Natural killer cell (primary cell): ENCODE measurements around the gene BRK1. TPM values are rescaled to one million over a fixed set of nuclear protein-coding genes. Genes with fewer than 3 reads are reported as not detected.

Experiments
- ATAC-seq, 3 donors: fragments of 150-1000 bp in 2 of 3; fragments of 200-7000 bp in 1 of 3; cut with Tn5 transposase; 1 replicate in 1 of 3; 2 replicates in 2 of 3; pipeline ENCODE4 v1.10.0; 2021; ENCODE audit warnings: mild to moderate bottlenecking in 2 of 3, moderate library complexity in 2 of 3
- DNase-seq, 2 donors: peaks; one replicate each; pipeline versions ENCODE4 v3.0.0 to v3.0.0-alpha.2; 2013 to 2021; ENCODE audit warnings: mixed read lengths in 1 of 2
- H3K27ac ChIP-seq: one replicate; pipeline ENCODE4 v1.5.1; 2013; ENCODE audit warnings: mild to moderate bottlenecking, low read length
- H3K27me3 ChIP-seq: one replicate; pipeline ENCODE4 v1.6.1; 2013; ENCODE audit warnings: low read length; ENCODE audit not compliant: control insufficient read depth, insufficient read depth
- H3K36me3 ChIP-seq: one replicate; pipeline ENCODE4 v1.6.1; 2013; ENCODE audit warnings: low read length; ENCODE audit not compliant: control insufficient read depth, insufficient read depth
- H3K4me1 ChIP-seq: one replicate; pipeline ENCODE4 v1.6.1; 2013; ENCODE audit warnings: low read length; ENCODE audit not compliant: control insufficient read depth, insufficient read depth
- H3K4me3 ChIP-seq: one replicate; pipeline ENCODE4 v1.5.1; 2013; ENCODE audit warnings: low read length
- H3K9me3 ChIP-seq: one replicate; pipeline ENCODE4 v1.6.1; 2013; ENCODE audit warnings: low read length; ENCODE audit not compliant: control insufficient read depth, insufficient read depth
- H3K27ac Mint-ChIP-seq, 2 donors: one replicate each; pipeline ENCODE4 v1.8.0; 2022; ENCODE audit warnings: mild to moderate bottlenecking in 2 of 2, mixed read lengths in 2 of 2, moderate library complexity in 1 of 2
- H3K27me3 Mint-ChIP-seq, 2 donors: one replicate each; pipeline ENCODE4 v1.8.0; 2022; ENCODE audit warnings: low read depth in 2 of 2, mixed read lengths in 2 of 2
- H3K36me3 Mint-ChIP-seq: one replicate; pipeline ENCODE4 v1.8.0; 2022; ENCODE audit warnings: mixed read lengths
- H3K4me1 Mint-ChIP-seq, 2 donors: one replicate each; pipeline ENCODE4 v1.8.0; 2022; ENCODE audit warnings: mixed read lengths in 2 of 2
- H3K4me3 Mint-ChIP-seq: one replicate; pipeline ENCODE4 v1.8.0; 2022; ENCODE audit warnings: mild to moderate bottlenecking, moderate library complexity, mixed read lengths
- H3K9me3 Mint-ChIP-seq, 2 donors: one replicate each; pipeline ENCODE4 v1.8.0; 2022; ENCODE audit warnings: mixed read lengths in 2 of 2
- WGBS: methylation state at CpG from one replicate; pipeline ENCODE4 v1.1.7; 2013; ENCODE audit warnings: missing lambda C conversion rate; ENCODE audit not compliant: insufficient coverage; 5-methylcytosine and 5-hydroxymethylcytosine counted together
- intact Hi-C: fragments of 100-400 bp; cut with micrococcal nuclease; formaldehyde crosslinking; loops from one replicate; pipeline ENCODE4 v1.14.2; 2022
- total RNA-seq, 4 donors: library from RNA; stranded (reverse); fragments of 120-200 nt in 1 of 4; gene quantifications; one replicate each; pipeline versions ENCODE4 v1.2.3 to v1.2.4, GENCODE V29; 2013 to 2022
- TF ChIP-seq, protein P1 (sequence below): fragments of 200-600 bp; IDR thresholded peaks from one replicate; pipeline ENCODE4 v1.8.0; 2022; ENCODE audit warnings: antibody characterized with exemption

BRK1 gene
- total RNA-seq, 3 donors from 2014 or later (not counting 1 experiment from before 2014, with no cell fraction given), result 65.8 to 78.5 (median 75.0) TPM

DNA sequence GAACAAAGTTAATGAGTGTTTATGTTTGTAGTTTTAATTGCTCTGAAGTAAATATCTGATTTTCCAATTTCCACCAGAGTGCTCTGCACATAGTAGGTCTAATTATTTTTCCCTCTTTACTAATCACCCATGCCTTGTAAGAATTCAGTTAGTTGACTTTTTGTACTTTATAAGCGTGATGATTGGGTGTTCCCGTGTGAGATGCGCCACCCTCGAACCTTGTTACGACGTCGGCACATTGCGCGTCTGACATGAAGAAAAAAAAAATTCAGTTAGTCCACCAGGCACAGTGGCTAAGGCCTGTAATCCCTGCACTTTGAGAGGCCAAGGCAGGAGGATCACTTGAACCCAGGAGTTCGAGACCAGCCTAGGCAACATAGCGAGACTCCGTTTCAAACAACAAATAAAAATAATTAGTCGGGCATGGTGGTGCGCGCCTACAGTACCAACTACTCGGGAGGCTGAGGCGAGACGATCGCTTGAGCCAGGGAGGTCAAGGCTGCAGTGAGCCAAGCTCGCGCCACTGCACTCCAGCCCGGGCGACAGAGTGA, 25.6 kb downstream of the BRK1 start:
- ATAC-seq (no peak), DNase-seq (no peak)
- H3K36me3 Mint-ChIP-seq, result no peaks in the 10 kb centered on the region
- TF ChIP-seq, protein P1, sequence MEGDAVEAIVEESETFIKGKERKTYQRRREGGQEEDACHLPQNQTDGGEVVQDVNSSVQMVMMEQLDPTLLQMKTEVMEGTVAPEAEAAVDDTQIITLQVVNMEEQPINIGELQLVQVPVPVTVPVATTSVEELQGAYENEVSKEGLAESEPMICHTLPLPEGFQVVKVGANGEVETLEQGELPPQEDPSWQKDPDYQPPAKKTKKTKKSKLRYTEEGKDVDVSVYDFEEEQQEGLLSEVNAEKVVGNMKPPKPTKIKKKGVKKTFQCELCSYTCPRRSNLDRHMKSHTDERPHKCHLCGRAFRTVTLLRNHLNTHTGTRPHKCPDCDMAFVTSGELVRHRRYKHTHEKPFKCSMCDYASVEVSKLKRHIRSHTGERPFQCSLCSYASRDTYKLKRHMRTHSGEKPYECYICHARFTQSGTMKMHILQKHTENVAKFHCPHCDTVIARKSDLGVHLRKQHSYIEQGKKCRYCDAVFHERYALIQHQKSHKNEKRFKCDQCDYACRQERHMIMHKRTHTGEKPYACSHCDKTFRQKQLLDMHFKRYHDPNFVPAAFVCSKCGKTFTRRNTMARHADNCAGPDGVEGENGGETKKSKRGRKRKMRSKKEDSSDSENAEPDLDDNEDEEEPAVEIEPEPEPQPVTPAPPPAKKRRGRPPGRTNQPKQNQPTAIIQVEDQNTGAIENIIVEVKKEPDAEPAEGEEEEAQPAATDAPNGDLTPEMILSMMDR, result no peak
- peak overlapping the region; percentile 97 for H3K4me3 Mint-ChIP-seq
- H3K27me3 ChIP-seq, result no peaks in the 10 kb centered on the region
- H3K9me3 Mint-ChIP-seq, result no peaks in the 10 kb centered on the region
- no peaks in the 10 kb centered on the region for H3K27me3 Mint-ChIP-seq
- intact Hi-C loops, result loop anchor here (1.0 kb wide), 1 partner anchor 26 kb away; the partner anchor contains the start of gene BRK1
- H3K27ac Mint-ChIP-seq, result peak overlapping the region; percentile 89 to 98
- peak overlapping the region; percentile 90 for H3K27ac ChIP-seq
- H3K4me3 ChIP-seq, result peak overlapping the region; percentile 75
- 92% methylated on average over 21 of the region's 23 CpGs for WGBS
- H3K9me3 ChIP-seq, result no peaks in the 10 kb centered on the region
- H3K4me1 Mint-ChIP-seq, result peaks cover 28 to 32% of the 10 kb centered on the region in 2 donors
- H3K36me3 ChIP-seq, result no peaks in the 10 kb centered on the region
- H3K4me1 ChIP-seq, result peaks cover 34% of the 10 kb centered on the region

DNA sequence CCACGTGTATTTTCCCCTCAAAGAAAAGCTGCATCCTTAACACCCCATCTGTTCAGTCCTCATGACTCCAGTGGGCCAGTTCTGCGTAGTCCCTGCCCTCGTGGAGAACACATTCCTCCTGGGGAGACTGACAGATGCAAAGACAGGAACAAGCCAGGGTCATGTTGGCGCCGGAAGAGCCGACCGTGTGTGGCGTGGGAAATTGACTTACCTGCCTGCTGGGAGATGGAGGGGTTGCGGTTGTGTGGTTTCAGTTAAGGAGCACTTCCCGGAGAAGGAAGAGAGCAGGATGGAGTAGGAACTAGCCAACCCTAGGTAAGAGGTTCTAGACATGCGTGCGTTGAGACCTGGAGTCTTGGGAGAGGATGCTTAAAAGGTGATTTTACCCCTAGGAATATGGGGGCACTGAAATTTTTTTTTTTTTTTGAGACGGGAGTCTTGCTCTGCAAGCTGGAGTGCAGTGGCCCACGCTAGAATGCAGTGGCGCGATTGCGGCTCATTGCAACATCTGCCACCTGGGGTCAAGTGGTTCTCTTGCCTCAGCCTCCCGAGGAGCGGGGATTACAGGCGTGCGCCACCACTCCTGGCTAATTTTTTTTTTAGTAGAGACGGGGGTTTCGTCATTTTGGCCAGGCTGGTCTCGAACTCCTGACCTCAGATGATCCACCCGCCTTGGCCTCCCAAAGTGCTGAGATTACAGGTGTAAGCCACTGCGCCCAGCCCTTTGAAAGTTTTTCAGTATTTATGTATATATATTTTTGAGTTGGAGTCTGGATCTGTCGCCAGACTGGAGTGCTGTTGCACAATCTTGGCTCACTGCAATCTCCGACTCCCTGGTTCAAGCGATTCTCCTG, 27.5 kb downstream of the BRK1 start:
- TF ChIP-seq, protein P1, result no peak
- H3K9me3 Mint-ChIP-seq, result no peaks in the 10 kb centered on the region
- H3K27ac ChIP-seq, result peak overlapping the region; percentile 1
- H3K4me3 Mint-ChIP-seq, result peak overlapping the region; percentile 97
- peak overlapping the region; percentile 75 for H3K4me3 ChIP-seq
- H3K27me3 Mint-ChIP-seq, result no peaks in the 10 kb centered on the region
- DNase-seq (peak in 1 of 2 donors; percentile 56), ATAC-seq (no peak)
- 66% methylated on average over 29 of the region's 29 CpGs for WGBS
- peaks cover 37% of the 10 kb centered on the region for H3K4me1 ChIP-seq
- no peaks in the 10 kb centered on the region for H3K36me3 Mint-ChIP-seq
- peak overlapping the region; percentile 89 to 98 for H3K27ac Mint-ChIP-seq
- H3K9me3 ChIP-seq, result no peaks in the 10 kb centered on the region
- no peaks in the 10 kb centered on the region for H3K27me3 ChIP-seq
- peaks cover 6% of the 10 kb centered on the region for H3K36me3 ChIP-seq
- H3K4me1 Mint-ChIP-seq, result peaks cover 28 to 40% of the 10 kb centered on the region in 2 donors
- intact Hi-C loops, result no loop called here

DNA sequence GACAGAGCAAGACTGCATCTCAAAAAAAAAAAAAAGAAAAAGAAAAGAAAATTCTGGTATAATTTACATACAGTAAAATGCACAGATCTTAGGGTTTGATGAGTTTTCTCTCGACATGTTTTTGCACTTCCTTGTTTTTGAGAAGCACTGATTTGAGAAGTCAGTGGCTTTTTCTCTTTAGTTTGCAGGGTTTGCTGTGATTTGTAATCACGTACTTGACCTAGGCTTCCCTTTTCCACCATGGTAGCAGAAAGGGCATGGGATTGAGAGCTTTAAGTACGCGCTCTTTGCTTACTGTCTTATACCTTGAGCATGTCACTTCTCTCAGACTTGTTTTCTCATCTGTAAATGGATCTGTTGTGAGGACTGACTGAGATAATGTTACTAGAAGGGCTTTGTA, 30.2 kb downstream of the BRK1 start:
- Histone ChIP-seq H3K36me3 (peaks cover 20% of the 10 kb centered on the region), H3K4me1 (peaks cover 37% of the 10 kb centered on the region)

More for the DNA sequence above, 30.2 kb downstream of the BRK1 start:
- H3K27me3 Mint-ChIP-seq, result no peaks in the 10 kb centered on the region
- H3K9me3 Mint-ChIP-seq, result no peaks in the 10 kb centered on the region
- H3K36me3 Mint-ChIP-seq, result peaks cover 10% of the 10 kb centered on the region
- H3K4me3 Mint-ChIP-seq, result peak overlapping the region; percentile 71
- TF ChIP-seq, protein P1, result no peak
- H3K27me3 ChIP-seq, result no peaks in the 10 kb centered on the region
- no peak overlapping the region for H3K4me3 ChIP-seq
- no peak for ATAC-seq
- peak overlapping the region; percentile 30 to 62 for H3K27ac Mint-ChIP-seq
- intact Hi-C loops, result no loop called here
- 55% methylated on average over 4 of the region's 4 CpGs for WGBS
- no peaks in the 10 kb centered on the region for H3K9me3 ChIP-seq
- no peak for DNase-seq
- peak overlapping the region; percentile 8 for H3K27ac ChIP-seq
- H3K4me1 Mint-ChIP-seq, result peaks cover 34 to 52% of the 10 kb centered on the region in 2 donors
